NOMO-1 treated with DMSO at 0.1 percent for 48 hours (cell line): ENCODE results near the gene DDX42.

Source experiments
- DNase-seq: peaks from one replicate; lab custom pipeline; 2025; ENCODE audit not compliant: unreplicated experiment; lab: John Stamatoyannopoulos, UW

The DDX42 gene

GRCh38 chr17:63820963-63821561 is 47.1 kb downstream of the DDX42 start:
- DNase-seq, result no peak

GRCh38 chr17:63821804-63822203 is 47.8 kb downstream of the DDX42 start:
- no peak for DNase-seq

GRCh38 chr17:63822537-63822936 is 48.6 kb downstream of the DDX42 start:
- no peak for DNase-seq

- no peak for DNase-seq
Observed at GRCh38 chr17:63823659-63824331, 49.8 kb downstream of the DDX42 start.

GRCh38 chr17:63824362-63824761 is 50.4 kb downstream of the DDX42 start:
- DNase-seq, result no peak

GRCh38 chr17:63826468-63827001 is 52.6 kb downstream of the DDX42 start:
- DNase-seq, result peak; percentile 44

- peak; percentile 94 for DNase-seq
Observed at GRCh38 chr17:63827002-63827800, 53.2 kb downstream of the DDX42 start, which contains the start of the genes FTSJ3 and PSMC5. Gene FTSJ3, minus strand, starts transcription at chr17:63827663. Its CDS starts 761 bp downstream, at chr17:63826902. Gene PSMC5, plus strand, starts transcription at chr17:63827431. Its CDS starts 60 bp downstream, at chr17:63827491.

GRCh38 chr17:63827801-63828221 is 53.8 kb downstream of the DDX42 start:
- no peak for DNase-seq

- DNase-seq, result no peak
Observed at GRCh38 chr17:63828936-63829335, 55.0 kb downstream of the DDX42 start.

GRCh38 chr17:63830278-63830677 is 56.3 kb downstream of the DDX42 start:
- no peak for DNase-seq

- no peak for DNase-seq
Observed at GRCh38 chr17:63830904-63831491, 57.0 kb downstream of the DDX42 start.

GRCh38 chr17:63831505-63831904 is 57.5 kb downstream of the DDX42 start:
- DNase-seq, result no peak

GRCh38 chr17:63832014-63832413 is 58.0 kb downstream of the DDX42 start:
- DNase-seq, result no peak

- DNase-seq, result no peak
Observed at GRCh38 chr17:63832455-63832854, 58.5 kb downstream of the DDX42 start.

- DNase-seq, result no peak
Observed at GRCh38 chr17:63833026-63833740, 59.2 kb downstream of the DDX42 start.

- DNase-seq, result no peak
Observed at GRCh38 chr17:63833741-63834373, 59.9 kb downstream of the DDX42 start.

- DNase-seq, result peak; percentile 86
Observed at GRCh38 chr17:63834431-63835166, 60.6 kb downstream of the DDX42 start.

GRCh38 chr17:63835167-63835720 is 61.3 kb downstream of the DDX42 start:
- DNase-seq, result no peak

GRCh38 chr17:63836811-63837210 is 62.8 kb downstream of the DDX42 start:
- no peak for DNase-seq
